Right atrium auricular region (tissue), 2 donors: Measurements from ENCODE around the gene CEP112. TPM values are rescaled to one million over a fixed set of nuclear protein-coding genes. Genes with fewer than 3 reads are reported as not detected.

ENCODE experiments used
- DNase-seq: peaks from one replicate; pipeline ENCODE4 v3.0.0-alpha.2; 2019; ENCODE audit warnings: low spot score
- H3K27ac ChIP-seq, 2 donors: fragments of 200-600 bp; sonication (generic); 1 replicate in 1 of 2; 2 replicates in 1 of 2; pipeline ENCODE4 v1.5.1; 2016 to 2019
- H3K27me3 ChIP-seq, 2 donors: fragments of 200-600 bp; sonication (generic); one replicate each; pipeline versions ENCODE4 v1.5.1 to v1.6.0; 2017 to 2019
- H3K36me3 ChIP-seq: fragments of 200-600 bp; sonication (generic); one replicate; pipeline ENCODE4 v1.5.1; 2016
- H3K4me1 ChIP-seq, 2 donors: fragments of 200-600 bp; sonication (generic); one replicate each; pipeline versions ENCODE4 v1.5.1 to v1.6.0; 2017 to 2019
- H3K4me3 ChIP-seq, 2 donors: fragments of 200-600 bp; sonication (generic); 1 replicate in 1 of 2; 2 replicates in 1 of 2; pipeline ENCODE4 v1.5.1; 2017 to 2019; ENCODE audit warnings: mild to moderate bottlenecking in 1 of 2, moderate library complexity in 1 of 2
- H3K9me3 ChIP-seq, 2 donors: fragments of 200-600 bp; sonication (generic); one replicate each; pipeline ENCODE4 v1.5.1; 2019
- CTCF ChIP-seq, 2 donors: fragments of 200-600 bp; sonication (generic); IDR thresholded peaks; one replicate each; pipeline ENCODE4 v1.5.1; 2019; ENCODE audit warnings: antibody characterized with exemption in 2 of 2
- total RNA-seq, 2 donors: library from RNA; depleted of rRNA; stranded (reverse); fragments of >200 nt; gene quantifications; one replicate each; pipeline ENCODE4 v1.1.0, GENCODE V29; 2016

Gene CEP112
- total RNA-seq, 2 donors from 2014 or later, result 8.1 to 11.2 TPM

GRCh38 chr17:65750631-65751115 lies 441.3 kb downstream of the CEP112 start:
- H3K4me1 ChIP-seq, result peaks cover 0 to 10% of the 10 kb centered on the region in 2 donors
- no peak overlapping the region for H3K4me3 ChIP-seq
- no peak overlapping the region for H3K27ac ChIP-seq
- no peak for TF ChIP-seq CTCF (IDR thresholded peaks at IDR 0.05)
- no peaks in the 10 kb centered on the region for H3K9me3 ChIP-seq
- DNase-seq, result no peak
- H3K36me3 ChIP-seq, result no peaks in the 10 kb centered on the region
- H3K27me3 ChIP-seq, result no peaks in the 10 kb centered on the region

GRCh38 chr17:65750166-65750565 lies 441.8 kb downstream of the CEP112 start:
- no peak overlapping the region for H3K27ac ChIP-seq
- no peaks in the 10 kb centered on the region for H3K36me3 ChIP-seq
- TF ChIP-seq CTCF (IDR thresholded peaks at IDR 0.05), result no peak
- H3K4me1 ChIP-seq, result peaks cover 0 to 10% of the 10 kb centered on the region in 2 donors
- DNase-seq, result no peak
- no peaks in the 10 kb centered on the region for H3K27me3 ChIP-seq
- no peaks in the 10 kb centered on the region for H3K9me3 ChIP-seq
- no peak overlapping the region for H3K4me3 ChIP-seq

- H3K36me3 ChIP-seq, result no peaks in the 10 kb centered on the region
- H3K4me3 ChIP-seq, result no peak overlapping the region
- TF ChIP-seq CTCF (IDR thresholded peaks at IDR 0.05), result no peak
- H3K27ac ChIP-seq, result no peak overlapping the region
- no peaks in the 10 kb centered on the region for H3K9me3 ChIP-seq
- peaks cover 0 to 10% of the 10 kb centered on the region in 2 donors for H3K4me1 ChIP-seq
- no peaks in the 10 kb centered on the region for H3K27me3 ChIP-seq
- no peak for DNase-seq
Measured at GRCh38 chr17:65749479-65749878, 442.5 kb downstream of the CEP112 start.

GRCh38 chr17:65745241-65745640 lies 446.7 kb downstream of the CEP112 start:
- Histone ChIP-seq H3K27me3 (no peaks in the 10 kb centered on the region), H3K36me3 (no peaks in the 10 kb centered on the region), H3K27ac (no peak overlapping the region), H3K9me3 (no peaks in the 10 kb centered on the region), H3K4me1 (no peaks in the 10 kb centered on the region), H3K4me3 (no peak overlapping the region)
- TF ChIP-seq CTCF (IDR thresholded peaks at IDR 0.05), result no peak
- no peak for DNase-seq

GRCh38 chr17:65743308-65743655 lies 448.7 kb downstream of the CEP112 start:
- Histone ChIP-seq H3K27ac (no peak overlapping the region), H3K36me3 (no peaks in the 10 kb centered on the region), H3K4me1 (no peaks in the 10 kb centered on the region), H3K4me3 (no peak overlapping the region), H3K9me3 (peaks cover 0 to 7% of the 10 kb centered on the region in 2 donors), H3K27me3 (no peaks in the 10 kb centered on the region)
- TF ChIP-seq CTCF (IDR thresholded peaks at IDR 0.05), result no peak
- no peak for DNase-seq
